NCI-H748 treated with DMSO at 0.1 percent for 48 hours (cell line): ENCODE data around the gene CALN1.
"Not testable (repeated sequence)": the region's sequence is repeated elsewhere in the genome, so short reads cannot be mapped to it uniquely, and the experiment has no call there.

Experiments
- DNase-seq: peaks from one replicate; lab custom pipeline; 2025; lab: John Stamatoyannopoulos, UW

CALN1 gene

GRCh38 chr7:72092769-72093168 is 319.4 kb downstream of the CALN1 start:
- no peak for DNase-seq

GRCh38 chr7:72087926-72088325 is 324.2 kb downstream of the CALN1 start:
- DNase-seq = no peak

- DNase-seq = no peak
These were observed 331.1 kb downstream of the CALN1 start for GRCh38 chr7:72080865-72081510.

GRCh38 chr7:72080341-72080766 is 331.8 kb downstream of the CALN1 start:
- DNase-seq = no peak

GRCh38 chr7:72078856-72079255 is 333.3 kb downstream of the CALN1 start:
- DNase-seq = no peak

GRCh38 chr7:72078301-72078700 is 333.8 kb downstream of the CALN1 start:
- no peak for DNase-seq

- no peak for DNase-seq
These were observed 334.4 kb downstream of the CALN1 start for GRCh38 chr7:72077786-72078185.

- no peak for DNase-seq
These were observed 339.2 kb downstream of the CALN1 start for GRCh38 chr7:72072901-72073300.

GRCh38 chr7:72069263-72069662 is 342.9 kb downstream of the CALN1 start:
- no peak for DNase-seq

- not testable (repeated sequence) for DNase-seq
These were observed 346.4 kb downstream of the CALN1 start for GRCh38 chr7:72065764-72066163.

- DNase-seq = no peak
These were observed 347.2 kb downstream of the CALN1 start for GRCh38 chr7:72064916-72065315.

GRCh38 chr7:72063330-72063729 is 348.8 kb downstream of the CALN1 start:
- DNase-seq = no peak

- no peak for DNase-seq
These were observed 349.5 kb downstream of the CALN1 start for GRCh38 chr7:72062666-72063065.

GRCh38 chr7:72059925-72060324 is 352.2 kb downstream of the CALN1 start:
- DNase-seq = no peak

GRCh38 chr7:72058579-72058978 is 353.6 kb downstream of the CALN1 start:
- no peak for DNase-seq

- no peak for DNase-seq
These were observed 354.3 kb downstream of the CALN1 start for GRCh38 chr7:72057796-72058195.

- DNase-seq = no peak
These were observed 354.9 kb downstream of the CALN1 start for GRCh38 chr7:72057231-72057630.

- DNase-seq = no peak
These were observed 356.7 kb downstream of the CALN1 start for GRCh38 chr7:72055426-72055825.

GRCh38 chr7:72053292-72053691 is 358.8 kb downstream of the CALN1 start:
- DNase-seq = no peak

- DNase-seq = no peak
These were observed 363.7 kb downstream of the CALN1 start for GRCh38 chr7:72048420-72048819.

- no peak for DNase-seq
These were observed 369.3 kb downstream of the CALN1 start for GRCh38 chr7:72042855-72043254.

- DNase-seq = no peak
These were observed 371.5 kb downstream of the CALN1 start for GRCh38 chr7:72040641-72041040.

- DNase-seq = no peak
These were observed 372.7 kb downstream of the CALN1 start for GRCh38 chr7:72039460-72039859.

- no peak for DNase-seq
These were observed 374.0 kb downstream of the CALN1 start for GRCh38 chr7:72038022-72038732.
